ENCODE data around the gene PADI6.

The PADI6 gene

DNA sequence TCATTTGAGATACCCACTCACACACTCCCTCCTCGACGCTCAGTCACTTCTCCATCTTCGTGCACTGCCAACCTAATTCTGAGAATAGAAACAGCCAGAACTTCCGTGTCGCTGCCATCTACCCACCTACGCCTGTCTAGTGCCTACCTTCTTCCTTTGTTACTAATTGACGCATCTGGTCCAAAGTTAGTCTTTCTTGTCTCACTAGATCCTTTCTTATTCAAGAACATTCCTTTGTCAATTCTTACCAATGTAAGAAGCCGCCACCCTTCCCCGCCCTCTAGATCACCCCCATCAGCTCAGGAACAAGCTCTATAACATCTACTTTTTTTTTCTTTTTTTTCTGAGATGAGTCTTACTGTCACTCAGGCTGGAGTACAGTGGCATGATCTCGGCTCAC is 3.7 kb downstream of the PADI6 start:
- Histone ChIP-seq H3K9ac (ENCODE audit: low read length) (no peak overlapping the region), H3F3A (ENCODE audit: insufficient read depth) (no peaks in the 10 kb centered on the region), H4K20me1 (ENCODE audit: low read depth, low read length) (no peaks in the 10 kb centered on the region), H2AFZ (ENCODE audit: low read depth, low read length, severe bottlenecking) (no peak overlapping the region), H3K27me3 (ENCODE audit: low read length) (no peaks in the 10 kb centered on the region), H3K79me2 (ENCODE audit: insufficient read depth, low read length) (no peaks in the 10 kb centered on the region), H3K36me3 (ENCODE audit: low read length) (no peaks in the 10 kb centered on the region), H3K4me2 (ENCODE audit: low read depth, low read length, poor library complexity, severe bottlenecking) (no peak overlapping the region), H3K9me3 (ENCODE audit: insufficient read depth, low read length) (no peaks in the 10 kb centered on the region), H3K9me2 (replicated peaks; ENCODE audit: insufficient read depth, low read length) (no peaks in the 10 kb centered on the region), H3K4me3 (ENCODE audit: insufficient read depth, low read length, poor library complexity, severe bottlenecking) (no peak overlapping the region), H3K27ac (ENCODE audit: low read depth, low read length) (no peak overlapping the region)
- TF ChIP-seq EZH2phosphoT487 (conservative IDR thresholded peaks at IDR 0.05; ENCODE audit: low read length): no peak
- TF ChIP-seq, protein P1, sequence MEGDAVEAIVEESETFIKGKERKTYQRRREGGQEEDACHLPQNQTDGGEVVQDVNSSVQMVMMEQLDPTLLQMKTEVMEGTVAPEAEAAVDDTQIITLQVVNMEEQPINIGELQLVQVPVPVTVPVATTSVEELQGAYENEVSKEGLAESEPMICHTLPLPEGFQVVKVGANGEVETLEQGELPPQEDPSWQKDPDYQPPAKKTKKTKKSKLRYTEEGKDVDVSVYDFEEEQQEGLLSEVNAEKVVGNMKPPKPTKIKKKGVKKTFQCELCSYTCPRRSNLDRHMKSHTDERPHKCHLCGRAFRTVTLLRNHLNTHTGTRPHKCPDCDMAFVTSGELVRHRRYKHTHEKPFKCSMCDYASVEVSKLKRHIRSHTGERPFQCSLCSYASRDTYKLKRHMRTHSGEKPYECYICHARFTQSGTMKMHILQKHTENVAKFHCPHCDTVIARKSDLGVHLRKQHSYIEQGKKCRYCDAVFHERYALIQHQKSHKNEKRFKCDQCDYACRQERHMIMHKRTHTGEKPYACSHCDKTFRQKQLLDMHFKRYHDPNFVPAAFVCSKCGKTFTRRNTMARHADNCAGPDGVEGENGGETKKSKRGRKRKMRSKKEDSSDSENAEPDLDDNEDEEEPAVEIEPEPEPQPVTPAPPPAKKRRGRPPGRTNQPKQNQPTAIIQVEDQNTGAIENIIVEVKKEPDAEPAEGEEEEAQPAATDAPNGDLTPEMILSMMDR (IDR thresholded peaks at IDR 0.05; ENCODE audit: insufficient read depth, low read length, poor library complexity, severe bottlenecking): no peak

DNA sequence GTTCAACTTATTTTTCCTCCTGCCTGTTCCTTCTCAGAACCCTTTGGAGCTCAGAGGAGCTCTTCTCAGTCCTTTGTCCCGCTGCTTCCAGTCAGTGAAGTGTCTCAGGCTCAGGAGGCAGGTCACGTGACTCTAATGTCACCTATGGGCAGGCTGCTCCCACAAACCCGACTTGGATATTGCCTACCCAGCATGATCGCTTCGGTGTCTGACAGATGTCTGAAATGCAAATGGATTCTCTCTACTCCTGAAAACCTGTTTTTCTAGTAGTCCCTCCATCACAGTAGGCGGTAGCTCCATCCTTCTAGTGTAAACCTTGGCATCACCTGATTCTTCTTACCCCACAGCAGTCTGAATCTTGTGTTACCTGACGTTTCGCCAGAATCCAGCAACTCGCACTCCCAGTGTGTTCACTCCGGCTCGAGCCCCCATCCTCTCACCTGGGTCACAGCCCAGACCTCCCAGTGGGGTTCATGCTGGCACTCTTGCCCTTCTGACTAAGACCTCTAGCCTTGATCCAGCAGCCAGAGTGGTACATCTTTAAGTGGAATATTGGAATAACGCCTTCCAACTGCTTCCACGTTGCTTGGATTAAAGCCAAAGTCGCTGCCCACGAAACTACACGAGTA is 5.4 kb downstream of the PADI6 start:
- H3K79me2 ChIP-seq (ENCODE audit: insufficient read depth, low read length): no peaks in the 10 kb centered on the region
- TF ChIP-seq, protein P1 (IDR thresholded peaks at IDR 0.05; ENCODE audit: insufficient read depth, low read length, poor library complexity, severe bottlenecking): no peak
- no peak for TF ChIP-seq EZH2phosphoT487 (conservative IDR thresholded peaks at IDR 0.05; ENCODE audit: low read length)
- no peaks in the 10 kb centered on the region for H3K36me3 ChIP-seq (ENCODE audit: low read length)
- no peaks in the 10 kb centered on the region for H3K9me2 ChIP-seq (replicated peaks; ENCODE audit: insufficient read depth, low read length)
- H3K9ac ChIP-seq (ENCODE audit: low read length): no peak overlapping the region
- no peak overlapping the region for H3K4me3 ChIP-seq (ENCODE audit: insufficient read depth, low read length, poor library complexity, severe bottlenecking)
- no peaks in the 10 kb centered on the region for H3K27me3 ChIP-seq (ENCODE audit: low read length)
- H4K20me1 ChIP-seq (ENCODE audit: low read depth, low read length): no peaks in the 10 kb centered on the region
- H3F3A ChIP-seq (ENCODE audit: insufficient read depth): no peaks in the 10 kb centered on the region
- H3K9me3 ChIP-seq (ENCODE audit: insufficient read depth, low read length): no peaks in the 10 kb centered on the region
- no peak overlapping the region for H3K27ac ChIP-seq (ENCODE audit: low read depth, low read length)
- no peak overlapping the region for H3K4me2 ChIP-seq (ENCODE audit: low read depth, low read length, poor library complexity, severe bottlenecking)
- H2AFZ ChIP-seq (ENCODE audit: low read depth, low read length, severe bottlenecking): no peak overlapping the region

GRCh38 chr1:17381161-17381560 is 9.2 kb downstream of the PADI6 start:
- H3K4me3 ChIP-seq (ENCODE audit: insufficient read depth, low read length, poor library complexity, severe bottlenecking): no peak overlapping the region
- H2AFZ ChIP-seq (ENCODE audit: low read depth, low read length, severe bottlenecking): no peak overlapping the region
- no peaks in the 10 kb centered on the region for H3K36me3 ChIP-seq (ENCODE audit: low read length)
- no peaks in the 10 kb centered on the region for H3K79me2 ChIP-seq (ENCODE audit: insufficient read depth, low read length)
- H3K9ac ChIP-seq (ENCODE audit: low read length): no peak overlapping the region
- H3F3A ChIP-seq (ENCODE audit: insufficient read depth): no peaks in the 10 kb centered on the region
- H3K4me2 ChIP-seq (ENCODE audit: low read depth, low read length, poor library complexity, severe bottlenecking): no peak overlapping the region
- H3K9me2 ChIP-seq (replicated peaks; ENCODE audit: insufficient read depth, low read length): no peaks in the 10 kb centered on the region
- TF ChIP-seq EZH2phosphoT487 (conservative IDR thresholded peaks at IDR 0.05; ENCODE audit: low read length): no peak
- TF ChIP-seq, protein P1 (IDR thresholded peaks at IDR 0.05; ENCODE audit: insufficient read depth, low read length, poor library complexity, severe bottlenecking): no peak
- H3K27me3 ChIP-seq (ENCODE audit: low read length): no peaks in the 10 kb centered on the region; the same call in 1 of the 2 replicates
- no peaks in the 10 kb centered on the region for H3K9me3 ChIP-seq (ENCODE audit: insufficient read depth, low read length)
- H3K27ac ChIP-seq (ENCODE audit: low read depth, low read length): no peak overlapping the region
- no peaks in the 10 kb centered on the region for H4K20me1 ChIP-seq (ENCODE audit: low read depth, low read length)

All from SU-DHL-6 (cell line).